ENCODE data around the gene UBE2H.

DNA sequence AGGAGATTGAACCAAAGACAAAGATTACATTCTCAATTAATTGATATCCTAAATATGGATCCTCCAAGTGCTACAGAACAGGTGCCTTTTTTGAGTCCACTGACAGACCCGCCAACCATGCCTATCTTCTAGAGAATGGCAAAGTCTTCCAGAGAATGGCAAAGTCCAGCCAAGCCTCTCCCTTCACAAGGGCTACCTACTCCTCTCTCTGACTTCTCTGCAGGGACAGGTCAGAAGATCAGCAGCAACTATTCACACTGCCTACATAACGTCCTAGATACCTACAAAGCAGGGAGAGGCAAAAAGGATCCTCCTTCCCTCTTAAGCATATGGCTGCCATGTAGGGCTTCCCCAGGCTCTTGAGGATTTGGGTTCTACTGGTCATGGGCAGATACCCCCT lies 12.4 kb downstream of the UBE2H start:
- TF ChIP-seq POLR2A (IDR thresholded peaks at IDR 0.05; ENCODE audit: low read depth, low read length) (no peak), FOS (IDR thresholded peaks at IDR 0.05; ENCODE audit: low read depth, low read length) (no peak), CEBPB (IDR thresholded peaks at IDR 0.05; ENCODE audit: low read depth, low read length) (no peak), RFX5 (IDR thresholded peaks at IDR 0.05; ENCODE audit: low read depth, low read length) (no peak), BHLHE40 (IDR thresholded peaks at IDR 0.05; ENCODE audit: low read depth, low read length) (no peak), SMC3 (IDR thresholded peaks at IDR 0.05; ENCODE audit: low read depth, low read length) (no peak)
- TF ChIP-seq, protein P1, sequence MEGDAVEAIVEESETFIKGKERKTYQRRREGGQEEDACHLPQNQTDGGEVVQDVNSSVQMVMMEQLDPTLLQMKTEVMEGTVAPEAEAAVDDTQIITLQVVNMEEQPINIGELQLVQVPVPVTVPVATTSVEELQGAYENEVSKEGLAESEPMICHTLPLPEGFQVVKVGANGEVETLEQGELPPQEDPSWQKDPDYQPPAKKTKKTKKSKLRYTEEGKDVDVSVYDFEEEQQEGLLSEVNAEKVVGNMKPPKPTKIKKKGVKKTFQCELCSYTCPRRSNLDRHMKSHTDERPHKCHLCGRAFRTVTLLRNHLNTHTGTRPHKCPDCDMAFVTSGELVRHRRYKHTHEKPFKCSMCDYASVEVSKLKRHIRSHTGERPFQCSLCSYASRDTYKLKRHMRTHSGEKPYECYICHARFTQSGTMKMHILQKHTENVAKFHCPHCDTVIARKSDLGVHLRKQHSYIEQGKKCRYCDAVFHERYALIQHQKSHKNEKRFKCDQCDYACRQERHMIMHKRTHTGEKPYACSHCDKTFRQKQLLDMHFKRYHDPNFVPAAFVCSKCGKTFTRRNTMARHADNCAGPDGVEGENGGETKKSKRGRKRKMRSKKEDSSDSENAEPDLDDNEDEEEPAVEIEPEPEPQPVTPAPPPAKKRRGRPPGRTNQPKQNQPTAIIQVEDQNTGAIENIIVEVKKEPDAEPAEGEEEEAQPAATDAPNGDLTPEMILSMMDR (conservative IDR thresholded peaks at IDR 0.05; ENCODE audit: low read depth, low read length) = no peak

Data from IMR-90 (cell line).